Endothelial cell (in vitro differentiated cells): ENCODE data around the gene GMPPB. TPM values are rescaled to one million over a fixed set of nuclear protein-coding genes. Genes with fewer than 3 reads are reported as not detected.

Experiments
- DNase-seq: peaks from one replicate; pipeline ENCODE4 v3.0.0; 2021; ENCODE audit warnings: low spot score
- H3K27ac Mint-ChIP-seq: one replicate; pipeline ENCODE4 v1.8.0; 2021; ENCODE audit warnings: mixed read lengths, inconsistent platforms; ENCODE audit not compliant: unreplicated experiment
- H3K27me3 Mint-ChIP-seq: one replicate; pipeline ENCODE4 v1.8.0; 2021; ENCODE audit warnings: mild to moderate bottlenecking, moderate library complexity, mixed read lengths, inconsistent platforms; ENCODE audit not compliant: unreplicated experiment
- H3K36me3 Mint-ChIP-seq: one replicate; pipeline ENCODE4 v1.8.0; 2021; ENCODE audit warnings: mild to moderate bottlenecking, low read depth, mixed read lengths, inconsistent platforms; ENCODE audit not compliant: unreplicated experiment
- H3K4me1 Mint-ChIP-seq: one replicate; pipeline ENCODE4 v1.8.0; 2021; ENCODE audit warnings: mild to moderate bottlenecking, mixed read lengths, inconsistent platforms; ENCODE audit not compliant: unreplicated experiment
- H3K4me3 Mint-ChIP-seq: one replicate; pipeline ENCODE4 v1.8.0; 2021; ENCODE audit warnings: mild to moderate bottlenecking, mixed read lengths, inconsistent platforms; ENCODE audit not compliant: unreplicated experiment
- H3K9me3 Mint-ChIP-seq: one replicate; pipeline ENCODE4 v1.8.0; 2021; ENCODE audit warnings: mixed read lengths, inconsistent platforms; ENCODE audit not compliant: unreplicated experiment
- CTCF ChIP-seq: fragments of 200-600 bp; sonication (generic); IDR thresholded peaks from one replicate; pipeline ENCODE4 v1.5.0; 2021; ENCODE audit warnings: antibody characterized with exemption; ENCODE audit not compliant: unreplicated experiment
- total RNA-seq: library from RNA; stranded (reverse); fragmentation: NEBNext Ultra II Directional; extraction: Animal tissue kit (Norgen Biotek cat#: 25700); gene quantifications from one replicate; pipeline ENCODE4 v1.2.1, GENCODE V29; 2021; ENCODE audit not compliant: unreplicated experiment

GMPPB gene
- total RNA-seq, 1 donor from 2014 or later, result 21.3 TPM

- TF ChIP-seq CTCF, result no peak
- Mint-ChIP-seq H3K4me1 (peaks cover 5% of the 10 kb centered on the region), H3K36me3 (peaks cover 4% of the 10 kb centered on the region), H3K27ac (no peak overlapping the region), H3K4me3 (no peak overlapping the region), H3K27me3 (no peaks in the 10 kb centered on the region), H3K9me3 (no peaks in the 10 kb centered on the region)
- DNase-seq, result no peak
Measured at GRCh38 chr3:49769286-49769915, 45.6 kb upstream of the GMPPB start.

- Mint-ChIP-seq H3K4me1 (no peaks in the 10 kb centered on the region), H3K27ac (no peak overlapping the region), H3K36me3 (peaks cover 4% of the 10 kb centered on the region), H3K27me3 (no peaks in the 10 kb centered on the region), H3K4me3 (no peak overlapping the region), H3K9me3 (no peaks in the 10 kb centered on the region)
- no peak for DNase-seq
- TF ChIP-seq CTCF, result no peak
Measured at GRCh38 chr3:49763981-49764380, 40.2 kb upstream of the GMPPB start.

- peaks cover 4% of the 10 kb centered on the region for H3K36me3 Mint-ChIP-seq
- H3K27me3 Mint-ChIP-seq, result no peaks in the 10 kb centered on the region
- no peak for DNase-seq
- no peak overlapping the region for H3K27ac Mint-ChIP-seq
- H3K9me3 Mint-ChIP-seq, result no peaks in the 10 kb centered on the region
- H3K4me3 Mint-ChIP-seq, result no peak overlapping the region
- TF ChIP-seq CTCF, result no peak
- H3K4me1 Mint-ChIP-seq, result no peaks in the 10 kb centered on the region
Measured at GRCh38 chr3:49761661-49762060, 37.9 kb upstream of the GMPPB start.

- no peaks in the 10 kb centered on the region for H3K27me3 Mint-ChIP-seq
- TF ChIP-seq CTCF, result no peak
- no peak overlapping the region for H3K27ac Mint-ChIP-seq
- no peak for DNase-seq
- H3K4me3 Mint-ChIP-seq, result no peak overlapping the region
- peaks cover 9% of the 10 kb centered on the region for H3K4me1 Mint-ChIP-seq
- H3K9me3 Mint-ChIP-seq, result no peaks in the 10 kb centered on the region
- no peaks in the 10 kb centered on the region for H3K36me3 Mint-ChIP-seq
Measured at GRCh38 chr3:49759226-49759625, 35.5 kb upstream of the GMPPB start.

- TF ChIP-seq CTCF, result no peak
- H3K4me3 Mint-ChIP-seq, result no peak overlapping the region
- peaks cover 4% of the 10 kb centered on the region for H3K36me3 Mint-ChIP-seq
- H3K27me3 Mint-ChIP-seq, result no peaks in the 10 kb centered on the region
- H3K9me3 Mint-ChIP-seq, result no peaks in the 10 kb centered on the region
- peaks cover 9% of the 10 kb centered on the region for H3K4me1 Mint-ChIP-seq
- DNase-seq, result no peak
- no peak overlapping the region for H3K27ac Mint-ChIP-seq
Measured at GRCh38 chr3:49757197-49757596, 33.4 kb upstream of the GMPPB start.
